ENCODE results near the gene GH1. TPM values are rescaled to one million over a fixed set of nuclear protein-coding genes. Genes with fewer than 3 reads are reported as not detected.
"Not testable (repeated sequence)": the region's sequence is repeated elsewhere in the genome, so short reads cannot be mapped to it uniquely, and the experiment has no call there.

Gene GH1
- total RNA-seq, 2 experiments from 2014 or later, result 0.43 TPM; not detected in 1

GRCh38 chr17:63870292-63870665, 48.4 kb downstream of the GH1 start:
- H3K4me3 Mint-ChIP-seq; H3K27ac Mint-ChIP-seq; H3K36me3 Mint-ChIP-seq; DNase-seq; H3K27me3 Mint-ChIP-seq; POLR2A ChIA-PET; H3K9me3 Mint-ChIP-seq; intact Hi-C loops (cut with micrococcal nuclease); H3K4me1 Mint-ChIP-seq (ENCODE audit: low read depth): not testable (repeated sequence)
- CTCF ChIA-PET, result interaction anchor here (0.7 to 1.9 kb wide), 3 partner anchors 10 to 32 kb away, joined by 3 to 8 read pairs (median 5); no protein-coding TSS in a partner anchor

GRCh38 chr17:63869491-63870291, 48.9 kb downstream of the GH1 start:
- H3K4me1 Mint-ChIP-seq (ENCODE audit: low read depth); H3K9me3 Mint-ChIP-seq; intact Hi-C loops (cut with micrococcal nuclease); POLR2A ChIA-PET; H3K4me3 Mint-ChIP-seq; H3K27me3 Mint-ChIP-seq; H3K27ac Mint-ChIP-seq; DNase-seq; H3K36me3 Mint-ChIP-seq: not testable (repeated sequence)
- CTCF ChIA-PET, result interaction anchor here (1.6 to 1.9 kb wide), 2 partner anchors 9 to 21 kb away, joined by 5 to 8 read pairs; no protein-coding TSS in a partner anchor

Other genes with a start within 250 kb of the GH1 start
- gene LIMD2, start 218.7 kb downstream of the GH1 start, total RNA-seq, result 100 to 1,000 TPM; 146 to 150 TPM
- gene STRADA, start 177.0 kb downstream of the GH1 start, total RNA-seq, result 10 to 100 TPM; 64.8 to 69.7 TPM
- 10 to 100 TPM; 57.6 to 60.5 TPM for gene CCDC47, start 145.2 kb downstream of the GH1 start, total RNA-seq
- gene DDX42, start 144.7 kb downstream of the GH1 start, total RNA-seq, result 100 to 1,000 TPM; 103 to 106 TPM
- gene PSMC5, start 91.4 kb downstream of the GH1 start, total RNA-seq, result 100 to 1,000 TPM; 165 to 171 TPM
- gene FTSJ3, start 91.2 kb downstream of the GH1 start, total RNA-seq, result 10 to 100 TPM; 41.5 to 42.8 TPM
- 100 to 1,000 TPM; 109 to 111 TPM for gene SMARCD2, start 76.2 kb downstream of the GH1 start, total RNA-seq
- gene CSH2, start 45.2 kb downstream of the GH1 start, total RNA-seq, result not detected
- not detected for gene GH2, start 36.9 kb downstream of the GH1 start, total RNA-seq
- not detected for gene CSH1, start 22.3 kb downstream of the GH1 start, total RNA-seq
- not detected for gene CSHL1, start 7.6 kb downstream of the GH1 start, total RNA-seq
- 10 to 100 TPM; 39.1 to 40.9 TPM for gene CD79B, start 13.5 kb upstream of the GH1 start, total RNA-seq
- gene SCN4A, start 54.1 kb upstream of the GH1 start, total RNA-seq, result under 1 TPM; 0.33 to 0.75 TPM
- gene PRR29, start 79.5 kb upstream of the GH1 start, total RNA-seq, result 1 to 10 TPM; 2.0 to 3.4 TPM
- gene ICAM2, start 101.8 kb upstream of the GH1 start, total RNA-seq, result 10 to 100 TPM; 65.0 to 66.7 TPM
- 10 to 100 TPM; 45.3 to 47.7 TPM for gene ERN1, start 211.3 kb upstream of the GH1 start, total RNA-seq